CD4-positive, alpha-beta T cell (primary cell): Measurements from ENCODE around the gene HOXA3. TPM values are rescaled to one million over a fixed set of nuclear protein-coding genes. Genes with fewer than 3 reads are reported as not detected.
A peak's percentile ranks its signal among the peaks of the same experiment; 100 is the strongest.

Source experiments
- ATAC-seq: fragments of 200-7000 bp; cut with Tn5 transposase; one replicate; pipeline ENCODE4 v1.10.0; 2022; ENCODE audit warnings: mild to moderate bottlenecking; ENCODE audit not compliant: poor library complexity
- CTCF ChIA-PET: fragments of 350-600 bp; sonication (Branson Sonifier 250); formaldehyde crosslinking; loops from one replicate; lab custom pipeline; 2021; ENCODE audit warnings: antibody characterized with exemption, inconsistent platforms; lab: Charles Lee
- POLR2A ChIA-PET: fragments of 350-600 bp; sonication (Branson Sonifier 250); formaldehyde crosslinking; loops from one replicate; lab custom pipeline; 2021; ENCODE audit warnings: antibody characterized with exemption, inconsistent platforms; lab: Charles Lee
- DNase-seq, 14 experiments: peaks; one replicate each; pipeline ENCODE4 v3.0.0-alpha.2; 2013 to 2020; ENCODE audit warnings: mixed read lengths in 2 of 14
- H3K27ac ChIP-seq, 2 donors: one replicate each; pipeline versions ENCODE4 v1.5.1 to v1.7.0; 2013; ENCODE audit warnings: low read length in 2 of 2, low read depth in 1 of 2, mild to moderate bottlenecking in 1 of 2
- H3K27me3 ChIP-seq, 2 experiments: 1 replicate in 1 of 2; 2 replicates in 1 of 2; pipeline versions ENCODE4 v1.6.1 to v1.7.0; 2013; ENCODE audit warnings: low read length in 2 of 2, control low read depth in 1 of 2, mild to moderate bottlenecking in 1 of 2, moderate library complexity in 1 of 2; ENCODE audit not compliant: insufficient read depth in 2 of 2, control insufficient read depth in 1 of 2
- H3K36me3 ChIP-seq: one replicate; pipeline ENCODE4 v1.6.1; 2013; ENCODE audit warnings: low read length, control low read depth; ENCODE audit not compliant: insufficient read depth
- H3K4me1 ChIP-seq: one replicate; pipeline ENCODE4 v1.6.1; 2013; ENCODE audit warnings: low read length, control low read depth; ENCODE audit not compliant: insufficient read depth
- H3K4me3 ChIP-seq: one replicate; pipeline ENCODE4 v1.5.1; 2013; ENCODE audit warnings: mild to moderate bottlenecking, low read length, moderate library complexity
- H3K9me3 ChIP-seq, 2 experiments: 1 replicate in 1 of 2; 2 replicates in 1 of 2; pipeline versions ENCODE4 v1.6.1 to v1.7.0; 2013; ENCODE audit warnings: low read length in 2 of 2, mild to moderate bottlenecking in 2 of 2, control low read depth in 1 of 2, moderate library complexity in 1 of 2; ENCODE audit not compliant: control insufficient read depth in 1 of 2, insufficient read depth in 1 of 2
- H3K27ac Mint-ChIP-seq: one replicate; pipeline ENCODE4 v1.8.0; 2020; ENCODE audit warnings: mixed read lengths
- H3K27me3 Mint-ChIP-seq: one replicate; pipeline ENCODE4 v1.8.0; 2021; ENCODE audit warnings: mixed read lengths
- H3K36me3 Mint-ChIP-seq: one replicate; pipeline ENCODE4 v1.8.0; 2021; ENCODE audit warnings: low read depth, mixed read lengths
- H3K4me1 Mint-ChIP-seq: one replicate; pipeline ENCODE4 v1.8.0; 2021; ENCODE audit warnings: low read depth, mixed read lengths
- H3K4me3 Mint-ChIP-seq: one replicate; pipeline ENCODE4 v1.8.0; 2020; ENCODE audit warnings: mild to moderate bottlenecking, mixed read lengths
- H3K9me3 Mint-ChIP-seq: one replicate; pipeline ENCODE4 v1.8.0; 2020; ENCODE audit warnings: mixed read lengths
- intact Hi-C, 2 experiments: fragments of 100-400 bp; cut with DNase I in 1 of 2; cut with micrococcal nuclease in 1 of 2; formaldehyde crosslinking; loops; one replicate each; pipeline versions ENCODE4 v1.15.1 to v1.9.0; 2023 to 2025; cut with DNase I, micrococcal nuclease
- total RNA-seq, 174 experiments: library from RNA in 2 of 174; stranded (reverse) in 2 of 174; gene quantifications; one replicate each; pipeline ENCODE4 v1.2.3 and lab custom pipeline; 2021 to 2026
- TF ChIP-seq, protein P1 (sequence below): fragments of 200-600 bp; IDR thresholded peaks from one replicate; pipeline ENCODE4 v1.8.0; 2022; ENCODE audit warnings: antibody characterized with exemption, mild to moderate bottlenecking

HOXA3 gene
- total RNA-seq, 2 experiments from 2014 or later, result not detected

DNA sequence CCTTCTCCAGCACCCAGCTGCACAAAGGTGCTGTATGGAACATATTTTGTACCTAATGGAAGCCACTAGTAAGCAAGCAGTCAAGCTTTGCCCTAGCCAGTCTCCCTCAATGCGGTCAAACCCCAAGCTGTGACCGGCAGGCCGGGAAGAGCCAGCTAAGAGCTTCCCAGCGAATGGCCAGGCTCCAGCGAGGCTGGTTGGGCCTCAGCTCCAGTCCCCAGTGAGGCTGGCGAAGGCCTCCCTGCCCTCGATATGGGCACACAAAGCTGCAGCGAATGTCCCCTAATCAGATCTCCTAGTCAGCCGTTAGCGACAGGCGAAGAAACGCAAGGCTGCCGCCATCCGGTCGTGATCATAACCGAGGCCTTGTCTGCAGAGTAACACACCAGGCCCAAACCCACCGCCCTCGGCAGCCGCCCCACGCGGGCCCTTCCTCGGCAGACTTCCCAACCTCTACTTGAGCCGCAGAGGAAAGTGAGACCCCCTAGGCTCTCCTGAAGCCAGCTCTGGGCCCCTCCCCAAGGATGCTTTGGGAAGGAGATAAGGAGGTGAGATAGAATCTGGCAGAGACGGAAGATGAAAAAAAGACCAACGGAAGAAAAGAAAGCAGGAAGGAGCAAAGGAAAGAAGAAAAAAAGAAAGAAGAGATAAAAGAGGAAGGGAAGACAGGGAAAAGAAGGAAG, 16.0 kb upstream of the HOXA3 start:
- DNase-seq (peak in 3 of 14 experiments; percentile 33 to 69 (median 63)), ATAC-seq (peak; percentile 37)
- Histone ChIP-seq H3K4me1 (peaks cover 78% of the 10 kb centered on the region), H3K36me3 (no peaks in the 10 kb centered on the region), H3K27me3 (peaks cover 91 to 99% of the 10 kb centered on the region in 2 experiments), H3K9me3 (peaks cover 5 to 79% of the 10 kb centered on the region in 2 experiments), H3K4me3 (no peak overlapping the region), H3K27ac (no peak overlapping the region)
- peaks cover 57% of the 10 kb centered on the region for H3K4me1 Mint-ChIP-seq
- TF ChIP-seq, protein P1, sequence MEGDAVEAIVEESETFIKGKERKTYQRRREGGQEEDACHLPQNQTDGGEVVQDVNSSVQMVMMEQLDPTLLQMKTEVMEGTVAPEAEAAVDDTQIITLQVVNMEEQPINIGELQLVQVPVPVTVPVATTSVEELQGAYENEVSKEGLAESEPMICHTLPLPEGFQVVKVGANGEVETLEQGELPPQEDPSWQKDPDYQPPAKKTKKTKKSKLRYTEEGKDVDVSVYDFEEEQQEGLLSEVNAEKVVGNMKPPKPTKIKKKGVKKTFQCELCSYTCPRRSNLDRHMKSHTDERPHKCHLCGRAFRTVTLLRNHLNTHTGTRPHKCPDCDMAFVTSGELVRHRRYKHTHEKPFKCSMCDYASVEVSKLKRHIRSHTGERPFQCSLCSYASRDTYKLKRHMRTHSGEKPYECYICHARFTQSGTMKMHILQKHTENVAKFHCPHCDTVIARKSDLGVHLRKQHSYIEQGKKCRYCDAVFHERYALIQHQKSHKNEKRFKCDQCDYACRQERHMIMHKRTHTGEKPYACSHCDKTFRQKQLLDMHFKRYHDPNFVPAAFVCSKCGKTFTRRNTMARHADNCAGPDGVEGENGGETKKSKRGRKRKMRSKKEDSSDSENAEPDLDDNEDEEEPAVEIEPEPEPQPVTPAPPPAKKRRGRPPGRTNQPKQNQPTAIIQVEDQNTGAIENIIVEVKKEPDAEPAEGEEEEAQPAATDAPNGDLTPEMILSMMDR, result no peak
- H3K4me3 Mint-ChIP-seq, result peak overlapping the region; percentile 83
- peaks cover 86% of the 10 kb centered on the region for H3K27me3 Mint-ChIP-seq
- H3K27ac Mint-ChIP-seq, result peak overlapping the region; percentile 76
- no peaks in the 10 kb centered on the region for H3K9me3 Mint-ChIP-seq
- POLR2A ChIA-PET, result interaction anchor here (0.6 to 1.9 kb wide), 4 partner anchors 10 to 1304 kb away, joined by 3 to 5 read pairs (median 4); no protein-coding TSS in a partner anchor
- H3K36me3 Mint-ChIP-seq, result peaks cover 4% of the 10 kb centered on the region
- CTCF ChIA-PET, result interaction anchor here (0.6 to 2.0 kb wide), 4 partner anchors 11 to 24 kb away, joined by 3 to 7 read pairs (median 3); no protein-coding TSS in a partner anchor
- intact Hi-C loops, result loop anchor here (2.0 to 10.0 kb wide), 5 partner anchors 18 to 1084 kb away; partner anchors contain the start of gene SNX10 (in 1 of the 2)

DNA sequence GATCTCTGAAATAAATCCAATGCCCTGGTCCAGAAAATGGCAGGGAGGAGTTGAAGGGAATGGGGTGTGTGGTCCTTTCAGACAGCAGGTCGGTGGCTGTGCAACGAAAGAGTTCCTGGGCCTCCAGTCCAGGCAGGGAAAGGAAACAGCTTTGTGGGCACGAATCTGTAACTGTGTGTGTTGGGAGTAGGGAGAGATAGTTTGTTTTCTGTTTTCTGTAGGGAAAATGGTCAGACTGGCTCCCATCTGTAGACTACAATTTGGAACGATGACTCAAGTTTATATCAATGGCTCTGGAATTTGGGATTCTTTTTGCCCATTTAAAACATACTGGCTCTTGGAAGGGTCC, 15.5 kb upstream of the HOXA3 start:
- intact Hi-C loops, result loop anchor here (2.0 to 10.0 kb wide), 6 partner anchors 17 to 1307 kb away; partner anchors contain the start of gene SNX10 (in 1 of the 2)
- Mint-ChIP-seq H3K36me3 (peaks cover 4% of the 10 kb centered on the region), H3K27me3 (peaks cover 92% of the 10 kb centered on the region), H3K27ac (peak overlapping the region; percentile 76), H3K9me3 (no peaks in the 10 kb centered on the region), H3K4me1 (peaks cover 57% of the 10 kb centered on the region), H3K4me3 (peak overlapping the region; percentile 83)
- DNase-seq, result no peak
- ATAC-seq, result no peak
- Histone ChIP-seq H3K27me3 (peaks cover 91 to 99% of the 10 kb centered on the region in 2 experiments), H3K4me1 (peaks cover 74% of the 10 kb centered on the region), H3K4me3 (no peak overlapping the region), H3K27ac (no peak overlapping the region), H3K9me3 (peaks cover 5 to 76% of the 10 kb centered on the region in 2 experiments), H3K36me3 (no peaks in the 10 kb centered on the region)
- ChIA-PET CTCF (interaction anchor here (1.0 to 2.0 kb wide), 2 partner anchors 12 to 17 kb away, joined by 3 to 7 read pairs; no protein-coding TSS in a partner anchor), POLR2A (interaction anchor here (1.2 to 1.7 kb wide), 2 partner anchors 9 to 35 kb away, joined by 3 to 5 read pairs; no protein-coding TSS in a partner anchor)
- TF ChIP-seq, protein P1, result no peak

GRCh38 chr7:27166531-27167505, 14.4 kb upstream of the HOXA3 start:
- no peaks in the 10 kb centered on the region for H3K36me3 ChIP-seq
- H3K4me3 Mint-ChIP-seq, result peak overlapping the region; percentile 83
- H3K36me3 Mint-ChIP-seq, result peaks cover 4% of the 10 kb centered on the region
- no peak overlapping the region for H3K27ac ChIP-seq
- no peaks in the 10 kb centered on the region for H3K9me3 Mint-ChIP-seq
- peaks cover 85 to 99% of the 10 kb centered on the region in 2 experiments for H3K27me3 ChIP-seq
- POLR2A ChIA-PET, result interaction anchor here (0.7 to 1.2 kb wide), 3 partner anchors 10 to 36 kb away, joined by 3 read pairs; partner anchors contain the start of gene HOXA6
- peaks cover 5 to 70% of the 10 kb centered on the region in 2 experiments for H3K9me3 ChIP-seq
- intact Hi-C loops, result loop anchor here (2.0 to 10.0 kb wide), 5 partner anchors 872 to 1306 kb away; partner anchors contain the start of gene SNX10 (in 1 of the 2)
- peak overlapping the region; percentile 76 for H3K27ac Mint-ChIP-seq
- peak in 3 of 14 experiments; percentile 2 to 30 (median 16) for DNase-seq
- CTCF ChIA-PET, result interaction anchor here (1.1 to 1.4 kb wide), 3 partner anchors 13 to 797 kb away, joined by 4 to 9 read pairs (median 6); no protein-coding TSS in a partner anchor
- H3K4me1 ChIP-seq, result peaks cover 63% of the 10 kb centered on the region
- TF ChIP-seq, protein P1, result no peak
- H3K27me3 Mint-ChIP-seq, result peaks cover 93% of the 10 kb centered on the region
- no peak overlapping the region for H3K4me3 ChIP-seq
- ATAC-seq, result no peak
- H3K4me1 Mint-ChIP-seq, result peaks cover 49% of the 10 kb centered on the region
